ENCODE measurements around the gene RNF182.
"Not testable (repeated sequence)": the region's sequence is repeated elsewhere in the genome, so short reads cannot be mapped to it uniquely, and the experiment has no call there.

RNF182 gene

DNA sequence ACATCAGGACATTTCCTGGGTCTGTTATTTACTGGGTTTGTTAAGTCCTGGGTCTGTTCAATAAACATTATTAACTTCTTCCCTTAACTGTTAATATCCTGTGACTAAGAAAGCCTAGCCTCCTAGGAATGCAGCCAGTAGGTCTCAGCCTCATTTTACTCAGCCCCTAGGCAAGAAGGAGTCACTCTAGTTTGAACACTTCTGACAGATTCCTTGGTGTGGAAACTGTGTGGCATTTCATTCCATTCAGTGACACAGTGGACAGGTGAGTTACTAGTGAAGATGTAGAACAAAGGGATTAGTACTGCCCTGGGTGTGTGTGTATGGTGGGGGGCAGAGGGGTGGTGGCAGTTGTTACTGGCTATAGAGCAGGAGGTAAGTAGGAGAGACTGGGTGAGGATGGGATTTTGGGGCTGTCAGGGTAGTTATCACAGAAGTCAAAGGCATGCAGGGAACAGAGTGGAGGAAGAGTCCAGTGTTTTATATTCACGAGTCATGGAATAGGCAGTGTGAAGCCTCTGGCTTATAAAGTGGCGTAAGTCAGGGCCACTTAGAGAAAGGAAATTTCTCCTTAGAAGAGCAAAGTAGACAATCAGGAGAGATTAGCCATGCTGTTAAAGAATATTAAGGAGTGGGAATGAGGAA lies 28.4 kb downstream of the RNF182 start:
- CTCF ChIA-PET = no interaction called here
- Mint-ChIP-seq H3K36me3 (no peaks in the 10 kb centered on the region), H3K27ac (no peak overlapping the region), H3K9me3 (no peaks in the 10 kb centered on the region), H3K27me3 (peaks cover 10% of the 10 kb centered on the region), H3K4me3 (no peak overlapping the region), H3K4me1 (no peaks in the 10 kb centered on the region)
- no peak for DNase-seq

DNA sequence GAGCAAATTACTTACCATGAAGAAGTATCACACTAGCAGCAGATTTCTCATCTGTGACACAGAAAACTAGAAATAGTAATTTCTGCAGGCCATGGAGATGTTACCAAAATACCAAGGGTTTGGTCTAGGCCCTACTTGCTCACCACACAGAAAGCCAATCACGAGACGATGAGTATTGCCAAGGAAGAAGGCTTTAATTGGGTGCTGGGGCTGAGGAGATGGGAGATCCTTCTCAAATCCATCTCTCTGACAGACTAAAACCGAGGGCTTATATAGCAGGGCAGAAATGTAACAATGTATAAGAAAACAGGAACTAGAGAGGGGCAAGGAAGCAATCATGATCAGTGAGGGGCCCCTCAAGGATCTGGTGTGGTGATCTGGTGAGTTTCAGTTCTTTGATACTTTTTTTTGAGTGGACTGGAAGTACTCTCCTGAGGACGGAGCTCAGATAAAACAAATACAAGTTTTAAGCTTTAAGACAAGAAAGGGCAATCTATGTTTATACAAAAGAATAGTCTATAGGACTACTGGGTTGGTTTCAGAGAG lies 40.9 kb downstream of the RNF182 start:
- Mint-ChIP-seq H3K4me3 (no peak overlapping the region), H3K9me3 (peaks cover 1% of the 10 kb centered on the region), H3K27ac (no peak overlapping the region), H3K36me3 (no peaks in the 10 kb centered on the region), H3K27me3 (peaks cover 16% of the 10 kb centered on the region), H3K4me1 (no peaks in the 10 kb centered on the region)
- no peak for DNase-seq
- CTCF ChIA-PET = no interaction called here

DNA sequence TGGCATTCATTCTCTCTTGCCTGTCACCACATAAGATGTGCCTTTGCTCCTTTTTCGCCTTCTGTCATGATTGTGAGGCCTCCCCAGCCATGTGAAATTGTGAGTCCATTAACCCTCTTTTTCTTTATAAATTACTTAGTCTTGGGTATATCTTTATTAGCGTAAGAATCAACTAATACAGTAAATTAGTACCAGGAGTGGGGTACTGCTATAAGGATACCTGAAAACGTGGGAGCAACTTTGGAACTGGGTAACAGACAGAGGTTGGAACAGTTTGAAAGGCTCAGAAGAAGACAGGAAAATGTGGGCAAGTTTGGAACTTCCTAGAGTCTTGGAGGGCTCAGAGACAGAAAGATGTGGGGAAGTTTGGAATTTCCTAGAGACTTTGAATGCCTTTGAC lies 46.6 kb downstream of the RNF182 start:
- CTCF ChIA-PET = no interaction called here
- Mint-ChIP-seq H3K4me1 (no peaks in the 10 kb centered on the region), H3K4me3 (no peak overlapping the region), H3K27me3 (peaks cover 10% of the 10 kb centered on the region), H3K27ac (no peak overlapping the region), H3K9me3 (peaks cover 25% of the 10 kb centered on the region), H3K36me3 (peaks cover 4% of the 10 kb centered on the region)
- no peak for DNase-seq

DNA sequence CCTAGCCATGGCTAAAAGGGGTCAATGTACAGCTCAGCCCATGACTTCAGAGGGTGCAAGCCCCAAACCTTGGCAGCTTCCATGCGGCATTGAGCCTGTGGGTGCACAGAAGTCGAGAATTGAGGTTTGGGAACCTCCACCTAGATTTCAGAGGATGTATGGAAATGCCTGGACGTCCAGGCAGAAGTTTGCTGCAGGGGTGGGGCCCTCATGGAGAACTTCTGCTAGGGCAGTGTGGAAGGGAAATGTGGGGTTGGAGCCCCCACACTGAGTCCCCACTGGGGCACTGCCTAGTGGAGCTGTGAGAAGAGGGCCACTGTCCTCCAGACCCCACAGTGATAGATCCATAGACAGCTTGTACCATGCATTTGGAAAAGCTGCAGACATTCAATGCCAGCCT lies 47.9 kb downstream of the RNF182 start:
- H3K27ac Mint-ChIP-seq, CTCF ChIA-PET, H3K4me1 Mint-ChIP-seq, H3K36me3 Mint-ChIP-seq, H3K4me3 Mint-ChIP-seq, DNase-seq: not testable (repeated sequence)
- H3K27me3 Mint-ChIP-seq = peaks cover 18% of the 10 kb centered on the region
- peaks cover 25% of the 10 kb centered on the region for H3K9me3 Mint-ChIP-seq

DNA sequence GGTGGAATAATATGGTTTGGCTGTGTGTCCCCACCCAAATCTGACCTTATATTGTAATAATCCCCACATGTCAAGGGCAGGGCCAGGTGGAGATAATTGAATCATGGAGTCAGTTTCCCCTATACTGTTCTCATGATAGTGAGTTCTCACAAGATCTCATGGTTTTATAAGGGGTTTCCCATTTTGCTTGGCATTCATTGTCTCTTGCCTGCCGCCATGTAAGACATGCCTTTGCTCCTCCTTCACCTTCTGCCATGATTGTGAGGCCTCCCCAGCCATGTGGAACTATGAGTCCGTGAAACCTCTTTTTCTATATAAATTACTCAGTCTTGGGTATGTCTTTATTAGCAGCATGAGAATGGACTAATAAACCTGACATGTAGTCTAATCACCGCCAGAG lies 48.7 kb downstream of the RNF182 start:
- H3K36me3 Mint-ChIP-seq, H3K27ac Mint-ChIP-seq, DNase-seq, H3K4me1 Mint-ChIP-seq, H3K4me3 Mint-ChIP-seq: not testable (repeated sequence)
- CTCF ChIA-PET = interaction anchor here (1.0 kb wide), 1 partner anchor 11 kb away, joined by 3 read pairs; no protein-coding TSS in a partner anchor
- H3K9me3 Mint-ChIP-seq = peaks cover 25% of the 10 kb centered on the region
- H3K27me3 Mint-ChIP-seq = peaks cover 18% of the 10 kb centered on the region

DNA sequence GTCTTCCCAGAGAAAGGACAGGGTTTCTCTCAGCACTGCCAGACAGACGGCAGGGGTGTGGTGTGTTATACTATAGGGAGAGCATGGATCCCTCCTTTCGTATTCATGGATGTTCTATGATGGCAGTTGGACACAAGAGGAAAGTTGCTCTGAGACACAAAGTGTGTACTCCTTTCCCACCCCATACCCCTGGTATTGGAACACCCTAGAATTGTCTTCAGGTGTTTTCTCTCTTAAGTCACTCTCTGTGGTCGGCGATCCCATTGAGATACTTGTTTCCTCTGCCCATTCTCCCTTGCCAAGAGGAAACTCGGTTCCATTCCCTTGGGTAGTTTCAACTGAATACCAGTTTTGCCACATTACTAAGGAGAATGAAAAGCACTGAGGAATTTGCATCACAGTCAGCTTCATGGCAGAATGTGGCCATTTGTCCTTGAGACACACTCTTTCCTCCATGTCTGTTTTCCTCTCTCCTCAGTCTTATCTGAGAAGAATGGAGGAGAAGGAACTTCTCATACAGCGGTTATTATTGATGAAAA lies 53.4 kb downstream of the RNF182 start:
- no peak overlapping the region for H3K27ac Mint-ChIP-seq
- peaks cover 6% of the 10 kb centered on the region for H3K9me3 Mint-ChIP-seq
- no peak overlapping the region for H3K4me3 Mint-ChIP-seq
- no peaks in the 10 kb centered on the region for H3K36me3 Mint-ChIP-seq
- CTCF ChIA-PET = interaction anchor here (1.1 kb wide), 1 partner anchor 69 kb away, joined by 3 read pairs; no protein-coding TSS in a partner anchor
- no peaks in the 10 kb centered on the region for H3K4me1 Mint-ChIP-seq
- no peak for DNase-seq
- H3K27me3 Mint-ChIP-seq = peaks cover 23% of the 10 kb centered on the region

DNA sequence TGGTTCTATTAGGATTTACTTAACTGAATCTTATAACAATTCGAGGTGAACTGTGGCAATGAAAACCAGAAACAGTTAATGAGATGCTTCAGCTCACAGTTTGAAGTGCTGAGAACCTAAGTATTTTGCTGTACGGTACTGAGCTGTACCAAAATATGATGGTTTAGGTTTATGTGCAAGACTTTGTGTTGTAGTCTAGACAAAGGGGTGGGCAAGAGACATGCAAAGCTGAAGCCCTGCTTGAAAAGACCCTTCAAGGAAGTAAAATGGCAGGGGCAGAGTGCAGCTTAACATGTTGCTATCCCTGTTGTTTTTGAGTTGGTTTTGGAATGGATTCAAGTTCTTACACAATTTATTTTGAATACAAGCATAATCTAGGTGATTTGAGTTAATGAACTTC lies 54.0 kb downstream of the RNF182 start:
- H3K36me3 Mint-ChIP-seq = no peaks in the 10 kb centered on the region
- no peak for DNase-seq
- no peak overlapping the region for H3K27ac Mint-ChIP-seq
- CTCF ChIA-PET = interaction anchor here (1.1 kb wide), 1 partner anchor 70 kb away, joined by 3 read pairs; no protein-coding TSS in a partner anchor
- peaks cover under 1% of the 10 kb centered on the region for H3K9me3 Mint-ChIP-seq
- no peaks in the 10 kb centered on the region for H3K4me1 Mint-ChIP-seq
- H3K4me3 Mint-ChIP-seq = no peak overlapping the region
- peaks cover 24% of the 10 kb centered on the region for H3K27me3 Mint-ChIP-seq

DNA sequence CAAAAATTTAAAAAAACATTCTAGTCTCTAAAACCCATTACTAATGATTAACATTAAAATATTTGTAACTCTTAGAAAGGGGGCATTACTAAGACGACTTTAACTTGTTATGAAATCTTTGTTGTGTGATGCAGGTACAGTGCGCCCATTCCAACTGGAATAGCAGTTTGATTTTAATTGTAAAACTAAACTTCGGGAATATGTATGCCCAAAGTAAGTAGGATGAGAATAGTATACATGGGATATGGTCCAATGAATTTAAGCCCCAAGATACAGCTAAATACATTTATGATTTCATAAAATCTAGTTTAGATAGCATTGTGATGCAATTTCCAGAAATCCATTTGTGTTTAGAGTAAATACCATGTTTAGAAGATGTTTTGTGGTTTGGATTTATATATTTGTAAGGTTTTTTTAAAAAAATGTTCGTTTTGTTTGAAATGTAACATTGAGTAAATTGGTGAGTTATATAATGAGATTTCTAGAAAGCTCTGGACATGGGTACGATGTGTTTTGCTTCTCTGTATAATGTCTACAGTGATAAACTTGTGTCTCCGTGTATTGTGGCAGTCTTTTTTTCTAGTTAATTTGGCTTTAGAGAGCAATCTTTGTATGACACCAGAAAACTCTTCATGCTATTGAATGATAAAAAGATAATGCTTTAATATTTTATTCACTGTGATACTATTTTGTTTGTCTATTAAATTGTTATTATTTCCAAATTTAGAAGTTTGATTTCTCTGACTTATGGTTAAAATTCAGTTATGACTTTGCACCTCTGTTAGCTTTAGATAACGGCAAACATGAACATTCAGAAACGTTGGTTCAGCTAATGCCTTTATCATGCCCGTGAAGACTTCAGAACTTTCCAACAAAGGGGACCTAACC lies 54.8 kb downstream of the RNF182 start:
- CTCF ChIA-PET = no interaction called here
- DNase-seq = no peak
- Mint-ChIP-seq H3K9me3 (no peaks in the 10 kb centered on the region), H3K4me1 (no peaks in the 10 kb centered on the region), H3K27me3 (peaks cover 28% of the 10 kb centered on the region), H3K27ac (no peak overlapping the region), H3K36me3 (no peaks in the 10 kb centered on the region), H3K4me3 (no peak overlapping the region)

DNA sequence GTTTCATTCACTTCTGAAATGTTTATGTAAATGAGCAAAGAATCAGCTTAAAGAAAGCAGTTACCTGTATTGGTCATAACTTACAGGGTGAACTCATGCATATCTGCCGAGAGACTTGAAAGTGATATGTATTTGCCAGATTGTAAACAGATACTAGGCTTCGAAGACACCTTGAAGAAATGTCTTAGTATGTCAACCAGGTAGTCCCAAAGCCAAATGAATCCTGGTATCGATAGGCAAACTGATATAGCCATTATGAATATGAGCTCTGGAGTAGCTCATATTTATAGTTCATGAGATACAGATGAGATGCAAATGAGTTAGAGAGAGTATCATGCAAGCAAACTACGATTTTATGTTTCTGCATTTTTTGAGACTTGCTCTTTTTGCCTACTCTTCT lies 55.8 kb downstream of the RNF182 start:
- Mint-ChIP-seq H3K9me3 (no peaks in the 10 kb centered on the region), H3K36me3 (no peaks in the 10 kb centered on the region), H3K27ac (no peak overlapping the region), H3K4me1 (no peaks in the 10 kb centered on the region), H3K27me3 (peaks cover 21% of the 10 kb centered on the region), H3K4me3 (no peak overlapping the region)
- no peak for DNase-seq
- CTCF ChIA-PET = no interaction called here

DNA sequence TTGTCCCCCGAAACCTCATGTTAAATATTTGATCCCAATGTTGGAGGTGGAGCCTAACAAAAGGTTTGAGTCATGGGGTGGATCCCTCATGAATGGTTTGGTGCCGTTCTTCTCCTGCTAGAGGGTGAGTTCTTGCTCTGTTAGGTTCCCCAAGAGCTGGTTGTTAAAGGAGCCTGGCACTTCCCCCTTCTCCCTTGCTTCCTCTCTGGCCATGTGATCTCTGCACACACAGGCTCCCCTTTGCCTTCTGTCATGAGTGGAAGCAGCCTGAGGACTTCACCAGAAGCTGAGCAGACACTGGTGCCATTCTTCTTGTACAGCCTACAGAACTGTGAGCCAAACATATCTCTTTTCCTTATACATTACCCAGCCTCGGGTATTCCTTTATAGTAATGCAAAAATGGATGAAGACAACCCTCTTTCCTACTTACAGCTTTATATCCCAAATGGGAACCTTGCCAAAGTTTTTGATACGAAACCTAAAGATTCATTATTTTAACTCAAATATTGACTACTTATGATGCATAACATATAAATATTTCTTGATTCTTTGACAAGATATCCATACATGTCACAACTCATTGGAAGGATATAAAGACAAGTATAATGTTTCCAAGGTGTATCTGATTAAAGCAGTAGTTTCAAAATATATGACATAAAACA lies 61.0 kb downstream of the RNF182 start:
- Mint-ChIP-seq H3K9me3 (no peaks in the 10 kb centered on the region), H3K27me3 (peaks cover 32% of the 10 kb centered on the region), H3K36me3 (no peaks in the 10 kb centered on the region), H3K4me3 (no peak overlapping the region), H3K4me1 (no peaks in the 10 kb centered on the region), H3K27ac (no peak overlapping the region)
- no peak for DNase-seq
- CTCF ChIA-PET = no interaction called here

DNA sequence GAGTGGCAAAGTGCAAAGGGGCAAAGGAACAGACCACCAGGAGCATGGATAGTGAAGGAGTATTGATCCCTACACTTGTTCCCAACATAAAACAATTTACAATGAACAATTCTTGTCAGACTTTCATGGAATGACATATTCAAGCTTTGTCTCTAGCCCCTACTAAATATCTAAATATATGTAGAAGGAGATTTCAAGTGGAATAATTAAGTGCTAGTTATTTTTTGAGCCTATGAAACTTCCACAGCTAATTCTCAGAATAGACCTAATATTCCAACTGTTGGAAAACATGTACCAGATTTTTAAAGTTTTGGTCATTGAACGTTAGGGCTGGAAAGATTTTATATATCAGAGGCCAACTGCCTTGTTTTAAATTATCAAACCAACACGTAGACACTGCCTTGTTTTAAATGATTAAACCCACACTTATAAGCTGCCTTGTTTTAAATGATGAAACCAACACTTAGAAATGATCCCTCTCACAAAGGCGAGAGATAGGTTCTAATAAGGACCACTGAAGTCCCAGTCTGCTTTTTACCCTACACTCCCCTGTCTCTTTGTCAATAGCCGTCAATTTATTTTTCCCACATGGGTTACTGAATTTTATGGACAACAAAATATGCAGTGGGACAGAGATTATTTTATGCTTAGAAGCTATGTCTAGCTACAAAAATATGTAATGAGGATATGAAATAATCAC lies 62.1 kb downstream of the RNF182 start:
- H3K4me3 Mint-ChIP-seq = no peak overlapping the region
- no peaks in the 10 kb centered on the region for H3K9me3 Mint-ChIP-seq
- peaks cover 30% of the 10 kb centered on the region for H3K27me3 Mint-ChIP-seq
- no peaks in the 10 kb centered on the region for H3K4me1 Mint-ChIP-seq
- H3K36me3 Mint-ChIP-seq = no peaks in the 10 kb centered on the region
- no peak overlapping the region for H3K27ac Mint-ChIP-seq
- no peak for DNase-seq
- CTCF ChIA-PET = no interaction called here

DNA sequence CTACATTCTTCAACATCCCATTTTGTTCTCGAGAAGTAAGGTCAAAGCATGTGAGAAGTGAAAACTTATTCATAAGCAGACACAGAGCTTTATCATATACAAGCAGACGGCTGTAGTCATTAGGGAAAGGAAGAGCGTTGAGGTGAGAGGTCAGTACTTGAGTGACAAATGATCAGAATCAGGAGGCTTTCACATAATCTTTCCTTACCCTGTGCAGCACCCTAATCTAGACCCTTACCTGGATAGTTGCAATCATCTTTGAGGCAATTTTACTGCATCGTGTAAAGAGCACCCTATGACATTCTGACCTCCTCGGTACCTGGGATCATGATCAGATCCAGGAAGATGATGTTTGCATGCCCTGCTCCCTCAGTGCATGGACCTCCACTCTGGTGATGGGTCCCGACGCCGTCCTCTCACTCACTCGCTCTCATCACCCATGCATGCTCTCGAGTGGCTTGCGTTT lies 62.7 kb downstream of the RNF182 start:
- CTCF ChIA-PET = no interaction called here
- DNase-seq = no peak
- no peaks in the 10 kb centered on the region for H3K36me3 Mint-ChIP-seq
- no peak overlapping the region for H3K4me3 Mint-ChIP-seq
- no peak overlapping the region for H3K27ac Mint-ChIP-seq
- H3K9me3 Mint-ChIP-seq = no peaks in the 10 kb centered on the region
- no peaks in the 10 kb centered on the region for H3K4me1 Mint-ChIP-seq
- peaks cover 25% of the 10 kb centered on the region for H3K27me3 Mint-ChIP-seq

DNA sequence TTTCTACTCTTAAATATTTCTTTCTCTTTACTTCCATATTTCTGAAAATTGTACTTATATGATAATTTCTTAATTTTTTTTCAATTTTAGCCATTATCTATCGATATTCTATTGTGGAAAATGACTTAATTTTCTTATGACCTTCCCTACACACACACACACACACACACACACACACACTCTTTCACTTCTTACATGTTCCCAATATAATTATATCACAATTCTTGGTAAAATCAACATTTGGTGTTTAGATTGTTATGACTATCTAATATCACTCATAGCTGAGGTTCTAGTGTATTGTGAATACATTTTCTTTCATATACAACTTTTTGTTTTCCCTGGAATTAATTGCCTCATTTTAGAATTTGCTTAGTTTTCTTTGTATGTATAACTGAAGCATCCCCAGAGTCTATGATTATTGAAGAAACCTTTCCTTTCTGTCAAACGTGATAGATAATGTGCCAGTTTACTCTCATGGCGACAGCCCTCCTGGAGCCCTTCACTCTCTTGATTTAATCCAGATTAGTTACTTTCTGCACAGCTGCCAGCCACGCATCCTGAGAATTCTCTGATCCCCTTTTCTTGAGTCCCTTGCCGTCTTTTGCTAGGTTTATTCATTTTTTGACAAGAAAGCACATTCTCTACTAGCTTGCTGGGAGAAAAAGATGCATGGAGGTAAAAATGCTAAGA lies 63.4 kb downstream of the RNF182 start:
- Mint-ChIP-seq H3K9me3 (no peaks in the 10 kb centered on the region), H3K4me1 (no peaks in the 10 kb centered on the region), H3K36me3 (no peaks in the 10 kb centered on the region), H3K27ac (no peak overlapping the region), H3K4me3 (no peak overlapping the region), H3K27me3 (peaks cover 23% of the 10 kb centered on the region)
- DNase-seq = no peak
- CTCF ChIA-PET = no interaction called here
